Liver (tissue), 3 donors: ENCODE results near the gene PEAK3.

ENCODE experiments used
- CTCF ChIP-seq: fragments of 150-350 bp; IDR thresholded peaks from 2 replicates; pipeline ENCODE4 v1.5.1; 2017; ENCODE audit warnings: improper control_type of control experiment, low read depth, low read length; ENCODE audit not compliant: missing input control
- EGR1 ChIP-seq, 2 donors: IDR thresholded peaks; 2 replicates each; pipeline ENCODE4 v1.6.1; 2016 to 2018; ENCODE audit warnings: antibody characterized with exemption in 2 of 2, low read depth in 2 of 2
- FOXA2 ChIP-seq: IDR thresholded peaks from 2 replicates; pipeline ENCODE4 v1.6.1; 2016; ENCODE audit warnings: antibody characterized with exemption
- GABPA ChIP-seq, 2 donors: IDR thresholded peaks in 1 of 2; conservative IDR thresholded peaks in 1 of 2; 2 replicates each; pipeline ENCODE4 v1.6.1; 2016; ENCODE audit warnings: antibody characterized with exemption in 2 of 2, mild to moderate bottlenecking in 1 of 2, moderate library complexity in 1 of 2
- JUND ChIP-seq, 2 donors: IDR thresholded peaks; 2 replicates each; pipeline ENCODE4 v1.6.1; 2016; ENCODE audit warnings: antibody characterized with exemption in 2 of 2
- RAD21 ChIP-seq, 2 donors: IDR thresholded peaks; 2 replicates each; pipeline ENCODE4 v1.6.1; 2016; ENCODE audit warnings: antibody characterized with exemption in 2 of 2, mild to moderate bottlenecking in 2 of 2
- SP1 ChIP-seq: IDR thresholded peaks from 2 replicates; pipeline ENCODE4 v1.6.1; 2018; ENCODE audit warnings: antibody characterized with exemption, mild to moderate bottlenecking
- TAF1 ChIP-seq: conservative IDR thresholded peaks from 2 replicates; pipeline ENCODE4 v1.6.1; 2016; ENCODE audit warnings: antibody characterized with exemption, mild to moderate bottlenecking
- ZBTB33 ChIP-seq: IDR thresholded peaks from 2 replicates; pipeline ENCODE4 v1.6.1; 2016; ENCODE audit warnings: antibody characterized with exemption
- TF ChIP-seq, protein P1 (sequence below): IDR thresholded peaks from 2 replicates; pipeline ENCODE4 v1.6.1; 2016; ENCODE audit warnings: antibody characterized with exemption, mild to moderate bottlenecking
- TF ChIP-seq, protein P2 (sequence below): IDR thresholded peaks from 2 replicates; pipeline ENCODE4 v1.6.1; 2016; ENCODE audit warnings: antibody characterized with exemption
- donor health status: healthy.
- donor health status: healthy.

GRCh38 chr19:2236314-2237050, 45.5 kb downstream of the PEAK3 start, which contains the start of the genes PLEKHJ1 and SF3A2:
- peak; percentile 90 to 96 for TF ChIP-seq JUND (IDR thresholded peaks at IDR 0.05)
- TF ChIP-seq CTCF = peak; percentile 100
- peak; percentile 85 to 94 for TF ChIP-seq EGR1 (IDR thresholded peaks at IDR 0.05; ENCODE audit: low read depth in 2 of 2)
- peak; percentile 46 for TF ChIP-seq SP1
- TF ChIP-seq TAF1 = no peak
- TF ChIP-seq RAD21 (IDR thresholded peaks at IDR 0.05) = peak; percentile 95 to 96
- TF ChIP-seq, protein P1, sequence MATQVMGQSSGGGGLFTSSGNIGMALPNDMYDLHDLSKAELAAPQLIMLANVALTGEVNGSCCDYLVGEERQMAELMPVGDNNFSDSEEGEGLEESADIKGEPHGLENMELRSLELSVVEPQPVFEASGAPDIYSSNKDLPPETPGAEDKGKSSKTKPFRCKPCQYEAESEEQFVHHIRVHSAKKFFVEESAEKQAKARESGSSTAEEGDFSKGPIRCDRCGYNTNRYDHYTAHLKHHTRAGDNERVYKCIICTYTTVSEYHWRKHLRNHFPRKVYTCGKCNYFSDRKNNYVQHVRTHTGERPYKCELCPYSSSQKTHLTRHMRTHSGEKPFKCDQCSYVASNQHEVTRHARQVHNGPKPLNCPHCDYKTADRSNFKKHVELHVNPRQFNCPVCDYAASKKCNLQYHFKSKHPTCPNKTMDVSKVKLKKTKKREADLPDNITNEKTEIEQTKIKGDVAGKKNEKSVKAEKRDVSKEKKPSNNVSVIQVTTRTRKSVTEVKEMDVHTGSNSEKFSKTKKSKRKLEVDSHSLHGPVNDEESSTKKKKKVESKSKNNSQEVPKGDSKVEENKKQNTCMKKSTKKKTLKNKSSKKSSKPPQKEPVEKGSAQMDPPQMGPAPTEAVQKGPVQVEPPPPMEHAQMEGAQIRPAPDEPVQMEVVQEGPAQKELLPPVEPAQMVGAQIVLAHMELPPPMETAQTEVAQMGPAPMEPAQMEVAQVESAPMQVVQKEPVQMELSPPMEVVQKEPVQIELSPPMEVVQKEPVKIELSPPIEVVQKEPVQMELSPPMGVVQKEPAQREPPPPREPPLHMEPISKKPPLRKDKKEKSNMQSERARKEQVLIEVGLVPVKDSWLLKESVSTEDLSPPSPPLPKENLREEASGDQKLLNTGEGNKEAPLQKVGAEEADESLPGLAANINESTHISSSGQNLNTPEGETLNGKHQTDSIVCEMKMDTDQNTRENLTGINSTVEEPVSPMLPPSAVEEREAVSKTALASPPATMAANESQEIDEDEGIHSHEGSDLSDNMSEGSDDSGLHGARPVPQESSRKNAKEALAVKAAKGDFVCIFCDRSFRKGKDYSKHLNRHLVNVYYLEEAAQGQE = no peak
- peak; percentile 56 for TF ChIP-seq ZBTB33
- TF ChIP-seq, protein P2, sequence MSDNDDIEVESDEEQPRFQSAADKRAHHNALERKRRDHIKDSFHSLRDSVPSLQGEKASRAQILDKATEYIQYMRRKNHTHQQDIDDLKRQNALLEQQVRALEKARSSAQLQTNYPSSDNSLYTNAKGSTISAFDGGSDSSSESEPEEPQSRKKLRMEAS = peak; percentile 84
- TF ChIP-seq FOXA2 = peak; percentile 21
- peak; percentile 76 to 93 for TF ChIP-seq GABPA (IDR thresholded peaks at IDR 0.05 in 1 of 2, conservative IDR thresholded peaks at IDR 0.05 in 1 of 2)
